WI38 (cell line): Measurements from ENCODE around the gene PERM1.
"Not testable (repeated sequence)": the region's sequence is repeated elsewhere in the genome, so short reads cannot be mapped to it uniquely, and the experiment has no call there.

ENCODE experiments used
- H3K4me3 ChIP-seq: 2 replicates; pipeline ENCODE4 v1.5.1; 2011; ENCODE audit warnings: low read depth, mild to moderate bottlenecking, control low read depth, low read length
- CTCF ChIP-seq: IDR thresholded peaks from 2 replicates; pipeline ENCODE4 v1.5.1; 2012; ENCODE audit warnings: low read depth, mild to moderate bottlenecking, control low read depth, low read length

The PERM1 gene

GRCh38 chr1:981955-982558 lies at the start of gene PERM1:
TSS of gene PERM1 (minus strand) at chr1:982093. CDS start at chr1:981029, 1,064 bp downstream.
- TF ChIP-seq CTCF, result no peak
- H3K4me3 ChIP-seq, result no peak within 1 kb of the TSS

- not testable (repeated sequence) for H3K4me3 ChIP-seq
Measured at GRCh38 chr1:1030867-1031658, 49.2 kb upstream of the PERM1 start.

- TF ChIP-seq CTCF, result no peak
- no peak overlapping the region for H3K4me3 ChIP-seq
Measured at GRCh38 chr1:1027791-1028190, 45.9 kb upstream of the PERM1 start.

- no peak overlapping the region for H3K4me3 ChIP-seq
- no peak for TF ChIP-seq CTCF
Measured at GRCh38 chr1:1026599-1027413, 44.9 kb upstream of the PERM1 start.

GRCh38 chr1:1025730-1026129 lies 43.8 kb upstream of the PERM1 start:
- no peak overlapping the region for H3K4me3 ChIP-seq
- TF ChIP-seq CTCF, result no peak

- H3K4me3 ChIP-seq, result no peak overlapping the region
- TF ChIP-seq CTCF, result no peak
Measured at GRCh38 chr1:1024771-1025699, 43.1 kb upstream of the PERM1 start.
